Right renal pelvis (tissue), 4 donors: ENCODE results near the gene PCDH19. TPM values are rescaled to one million over a fixed set of nuclear protein-coding genes. Genes with fewer than 3 reads are reported as not detected.
A peak's percentile ranks its signal among the peaks of the same experiment; 100 is the strongest.

Experiments used
- DNase-seq, 4 donors: peaks; one replicate each; pipeline ENCODE4 v3.0.0-alpha.2; 2013; ENCODE audit warnings: low read depth in 4 of 4, low spot score in 3 of 4, missing footprints in 1 of 4
- polyA plus RNA-seq, 4 donors: library from polyadenylated mRNA; unstranded; fragments of 120-200 nt; gene quantifications; one replicate each; pipeline ENCODE4 v1.2.1, GENCODE V29; 2013; ENCODE audit not compliant: insufficient read length in 4 of 4

The PCDH19 gene
- polyA plus RNA-seq, 4 donors = 2.2 to 3.5 (median 2.7) TPM

- no peak for DNase-seq
These were observed 4.6 kb downstream of the PCDH19 start for GRCh38 chrX:100405424-100405823.

- DNase-seq = no peak
These were observed 5.2 kb downstream of the PCDH19 start for GRCh38 chrX:100404851-100405250.

- DNase-seq = no peak
These were observed 14.3 kb downstream of the PCDH19 start for GRCh38 chrX:100395781-100396180.

GRCh38 chrX:100381619-100382018 is 28.5 kb downstream of the PCDH19 start:
- no peak for DNase-seq

GRCh38 chrX:100379388-100379986 is 30.6 kb downstream of the PCDH19 start:
- no peak for DNase-seq

GRCh38 chrX:100377826-100378225 is 32.2 kb downstream of the PCDH19 start:
- DNase-seq = no peak

GRCh38 chrX:100376576-100376975 is 33.5 kb downstream of the PCDH19 start:
- no peak for DNase-seq

GRCh38 chrX:100373673-100374072 is 36.4 kb downstream of the PCDH19 start:
- no peak for DNase-seq

GRCh38 chrX:100368167-100368566 is 41.9 kb downstream of the PCDH19 start:
- no peak for DNase-seq

GRCh38 chrX:100363896-100364295 is 46.2 kb downstream of the PCDH19 start:
- DNase-seq = peak in 1 of 4 donors; percentile 9

GRCh38 chrX:100358766-100359165 is 51.3 kb downstream of the PCDH19 start:
- DNase-seq = no peak

- no peak for DNase-seq
These were observed 53.6 kb downstream of the PCDH19 start for GRCh38 chrX:100356351-100356896.

GRCh38 chrX:100355680-100356079 is 54.4 kb downstream of the PCDH19 start:
- DNase-seq = no peak

- no peak for DNase-seq
These were observed 56.7 kb downstream of the PCDH19 start for GRCh38 chrX:100353326-100353725.

- DNase-seq = no peak
These were observed 59.2 kb downstream of the PCDH19 start for GRCh38 chrX:100350704-100351489.

GRCh38 chrX:100349391-100349790 is 60.7 kb downstream of the PCDH19 start:
- DNase-seq = no peak

- DNase-seq = no peak
These were observed 68.9 kb downstream of the PCDH19 start for GRCh38 chrX:100341142-100341510.

GRCh38 chrX:100340491-100341141 is 69.5 kb downstream of the PCDH19 start:
- DNase-seq = peak in 2 of 4 donors; percentile 16 to 20

- no peak for DNase-seq
These were observed 81.7 kb downstream of the PCDH19 start for GRCh38 chrX:100328351-100328750.

GRCh38 chrX:100319716-100320115 is 90.4 kb downstream of the PCDH19 start:
- DNase-seq = no peak

- DNase-seq = no peak
These were observed 93.1 kb downstream of the PCDH19 start for GRCh38 chrX:100316987-100317386.
